Natural killer cell (primary cell): ENCODE data around the gene PRR33. TPM values are rescaled to one million over a fixed set of nuclear protein-coding genes. Genes with fewer than 3 reads are reported as not detected.
A peak's percentile ranks its signal among the peaks of the same experiment; 100 is the strongest.
"Not testable (repeated sequence)": the region's sequence is repeated elsewhere in the genome, so short reads cannot be mapped to it uniquely, and the experiment has no call there.

ENCODE experiments used
- ATAC-seq, 3 donors: fragments of 150-1000 bp in 2 of 3; fragments of 200-7000 bp in 1 of 3; cut with Tn5 transposase; 1 replicate in 1 of 3; 2 replicates in 2 of 3; pipeline ENCODE4 v1.10.0; 2021; ENCODE audit warnings: mild to moderate bottlenecking in 2 of 3, moderate library complexity in 2 of 3
- DNase-seq, 2 donors: peaks; one replicate each; pipeline versions ENCODE4 v3.0.0 to v3.0.0-alpha.2; 2013 to 2021; ENCODE audit warnings: mixed read lengths in 1 of 2
- H3K27ac ChIP-seq: one replicate; pipeline ENCODE4 v1.5.1; 2013; ENCODE audit warnings: mild to moderate bottlenecking, low read length
- H3K27me3 ChIP-seq: one replicate; pipeline ENCODE4 v1.6.1; 2013; ENCODE audit warnings: low read length; ENCODE audit not compliant: control insufficient read depth, insufficient read depth
- H3K36me3 ChIP-seq: one replicate; pipeline ENCODE4 v1.6.1; 2013; ENCODE audit warnings: low read length; ENCODE audit not compliant: control insufficient read depth, insufficient read depth
- H3K4me1 ChIP-seq: one replicate; pipeline ENCODE4 v1.6.1; 2013; ENCODE audit warnings: low read length; ENCODE audit not compliant: control insufficient read depth, insufficient read depth
- H3K4me3 ChIP-seq: one replicate; pipeline ENCODE4 v1.5.1; 2013; ENCODE audit warnings: low read length
- H3K9me3 ChIP-seq: one replicate; pipeline ENCODE4 v1.6.1; 2013; ENCODE audit warnings: low read length; ENCODE audit not compliant: control insufficient read depth, insufficient read depth
- H3K27ac Mint-ChIP-seq, 2 donors: one replicate each; pipeline ENCODE4 v1.8.0; 2022; ENCODE audit warnings: mild to moderate bottlenecking in 2 of 2, mixed read lengths in 2 of 2, moderate library complexity in 1 of 2
- H3K27me3 Mint-ChIP-seq, 2 donors: one replicate each; pipeline ENCODE4 v1.8.0; 2022; ENCODE audit warnings: low read depth in 2 of 2, mixed read lengths in 2 of 2
- H3K36me3 Mint-ChIP-seq: one replicate; pipeline ENCODE4 v1.8.0; 2022; ENCODE audit warnings: mixed read lengths
- H3K4me1 Mint-ChIP-seq, 2 donors: one replicate each; pipeline ENCODE4 v1.8.0; 2022; ENCODE audit warnings: mixed read lengths in 2 of 2
- H3K4me3 Mint-ChIP-seq: one replicate; pipeline ENCODE4 v1.8.0; 2022; ENCODE audit warnings: mild to moderate bottlenecking, moderate library complexity, mixed read lengths
- H3K9me3 Mint-ChIP-seq, 2 donors: one replicate each; pipeline ENCODE4 v1.8.0; 2022; ENCODE audit warnings: mixed read lengths in 2 of 2
- WGBS: methylation state at CpG from one replicate; pipeline ENCODE4 v1.1.7; 2013; ENCODE audit warnings: missing lambda C conversion rate; ENCODE audit not compliant: insufficient coverage; 5-methylcytosine and 5-hydroxymethylcytosine counted together
- intact Hi-C: fragments of 100-400 bp; cut with micrococcal nuclease; formaldehyde crosslinking; loops from one replicate; pipeline ENCODE4 v1.14.2; 2022
- total RNA-seq, 4 donors: library from RNA; stranded (reverse); fragments of 120-200 nt in 1 of 4; gene quantifications; one replicate each; pipeline versions ENCODE4 v1.2.3 to v1.2.4, GENCODE V29; 2013 to 2022
- TF ChIP-seq, protein P1 (sequence below): fragments of 200-600 bp; IDR thresholded peaks from one replicate; pipeline ENCODE4 v1.8.0; 2022; ENCODE audit warnings: antibody characterized with exemption

The PRR33 gene
- total RNA-seq = under 1 TPM in 2 of 3 donors, not detected in 1; 0.14 to 0.32 TPM
- 0.02 TPM for total RNA-seq (2013)

GRCh38 chr11:1891831-1892115, at the start of gene PRR33:
TSS of gene PRR33 (minus strand) at chr11:1891895. CDS start at chr11:1890584, 1,311 bp downstream.
- intact Hi-C loops = no loop called here
- H3K27ac ChIP-seq = peak within 1 kb of the TSS; percentile 59
- 50% methylated on average over 6 of the region's 7 CpGs for WGBS
- H3K9me3 ChIP-seq = no peaks in the 10 kb centered on the region
- TF ChIP-seq, protein P1, sequence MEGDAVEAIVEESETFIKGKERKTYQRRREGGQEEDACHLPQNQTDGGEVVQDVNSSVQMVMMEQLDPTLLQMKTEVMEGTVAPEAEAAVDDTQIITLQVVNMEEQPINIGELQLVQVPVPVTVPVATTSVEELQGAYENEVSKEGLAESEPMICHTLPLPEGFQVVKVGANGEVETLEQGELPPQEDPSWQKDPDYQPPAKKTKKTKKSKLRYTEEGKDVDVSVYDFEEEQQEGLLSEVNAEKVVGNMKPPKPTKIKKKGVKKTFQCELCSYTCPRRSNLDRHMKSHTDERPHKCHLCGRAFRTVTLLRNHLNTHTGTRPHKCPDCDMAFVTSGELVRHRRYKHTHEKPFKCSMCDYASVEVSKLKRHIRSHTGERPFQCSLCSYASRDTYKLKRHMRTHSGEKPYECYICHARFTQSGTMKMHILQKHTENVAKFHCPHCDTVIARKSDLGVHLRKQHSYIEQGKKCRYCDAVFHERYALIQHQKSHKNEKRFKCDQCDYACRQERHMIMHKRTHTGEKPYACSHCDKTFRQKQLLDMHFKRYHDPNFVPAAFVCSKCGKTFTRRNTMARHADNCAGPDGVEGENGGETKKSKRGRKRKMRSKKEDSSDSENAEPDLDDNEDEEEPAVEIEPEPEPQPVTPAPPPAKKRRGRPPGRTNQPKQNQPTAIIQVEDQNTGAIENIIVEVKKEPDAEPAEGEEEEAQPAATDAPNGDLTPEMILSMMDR = no peak
- peak within 1 kb of the TSS; percentile 25 for H3K4me3 ChIP-seq
- H3K4me3 Mint-ChIP-seq = peak within 1 kb of the TSS; percentile 79
- DNase-seq = peak in 1 of 2 donors; percentile 32
- H3K27me3 Mint-ChIP-seq = peaks cover under 1 to 9% of the 10 kb centered on the region in 2 donors
- H3K36me3 Mint-ChIP-seq = no peaks in the 10 kb centered on the region
- H3K4me1 Mint-ChIP-seq = peaks cover 21 to 69% of the 10 kb centered on the region in 2 donors
- peaks cover 55% of the 10 kb centered on the region for H3K4me1 ChIP-seq
- no peaks in the 10 kb centered on the region for H3K27me3 ChIP-seq
- peak within 1 kb of the TSS in 1 of 2 donors; percentile 82 for H3K27ac Mint-ChIP-seq
- H3K9me3 Mint-ChIP-seq = peaks cover 0 to 8% of the 10 kb centered on the region in 2 donors
- H3K36me3 ChIP-seq = peaks cover 13% of the 10 kb centered on the region
- ATAC-seq = peak in 1 of 3 donors; percentile 5

GRCh38 chr11:1939788-1940187, 48.1 kb upstream of the PRR33 start:
- Mint-ChIP-seq H3K27ac (peak overlapping the region in 1 of 2 donors; percentile 17), H3K4me1 (peaks cover 4 to 16% of the 10 kb centered on the region in 2 donors)
- H3K36me3 Mint-ChIP-seq, H3K4me3 ChIP-seq, H3K9me3 Mint-ChIP-seq, intact Hi-C loops, H3K27me3 Mint-ChIP-seq, H3K9me3 ChIP-seq, DNase-seq, H3K36me3 ChIP-seq, H3K27ac ChIP-seq, H3K27me3 ChIP-seq, H3K4me3 Mint-ChIP-seq, H3K4me1 ChIP-seq: not testable (repeated sequence)
- peak in 1 of 3 donors; percentile 51 for ATAC-seq
- WGBS = 87% methylated on average over 1 of the region's 1 CpG

DNA sequence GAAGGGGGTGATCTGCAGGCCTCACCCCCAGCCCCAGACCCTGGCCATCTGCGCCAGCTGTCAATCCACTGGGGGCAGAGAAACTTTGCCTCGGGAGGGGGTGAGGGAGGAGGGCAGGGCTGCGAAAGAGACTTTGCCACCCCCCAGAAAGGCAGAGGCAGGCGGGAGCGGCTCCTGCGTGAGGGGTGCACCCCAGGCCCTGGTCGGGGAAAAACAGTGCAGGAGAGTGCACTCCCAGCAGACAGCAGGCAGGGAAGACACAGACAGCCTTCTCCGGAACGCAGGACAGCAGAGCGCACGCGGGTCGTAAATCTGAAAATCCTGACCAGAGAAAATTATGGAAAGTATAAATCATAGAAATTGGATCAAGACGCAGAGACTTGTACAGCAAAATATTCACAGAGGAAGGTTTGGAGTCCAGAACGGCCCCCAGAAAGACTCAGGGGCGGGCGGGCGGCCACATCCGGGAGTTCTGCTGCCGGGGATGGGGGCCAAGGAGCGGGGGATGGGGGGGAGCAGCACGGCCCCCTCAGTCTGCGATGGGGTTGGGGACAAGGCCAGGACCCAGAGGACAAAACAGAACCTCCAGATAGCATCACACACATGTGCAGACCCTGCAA, 47.4 kb upstream of the PRR33 start:
- DNase-seq (peak in 1 of 2 donors; percentile 13), ATAC-seq (peak in 2 of 3 donors; percentile 55 to 60)
- 20% methylated on average over 23 of the region's 23 CpGs for WGBS
- H3K4me3 Mint-ChIP-seq = peak overlapping the region; percentile 52
- no peaks in the 10 kb centered on the region for H3K9me3 ChIP-seq
- no peaks in the 10 kb centered on the region for H3K36me3 ChIP-seq
- TF ChIP-seq, protein P1 = no peak
- H3K27me3 ChIP-seq = no peaks in the 10 kb centered on the region
- H3K36me3 Mint-ChIP-seq = no peaks in the 10 kb centered on the region
- H3K4me1 Mint-ChIP-seq = peaks cover 4 to 16% of the 10 kb centered on the region in 2 donors
- H3K4me3 ChIP-seq = no peak overlapping the region
- H3K27ac ChIP-seq = no peak overlapping the region
- H3K27me3 Mint-ChIP-seq = peaks cover 0 to 2% of the 10 kb centered on the region in 2 donors
- peak overlapping the region in 1 of 2 donors; percentile 17 for H3K27ac Mint-ChIP-seq
- H3K4me1 ChIP-seq = peaks cover 9% of the 10 kb centered on the region
- intact Hi-C loops = no loop called here
- no peaks in the 10 kb centered on the region for H3K9me3 Mint-ChIP-seq

DNA sequence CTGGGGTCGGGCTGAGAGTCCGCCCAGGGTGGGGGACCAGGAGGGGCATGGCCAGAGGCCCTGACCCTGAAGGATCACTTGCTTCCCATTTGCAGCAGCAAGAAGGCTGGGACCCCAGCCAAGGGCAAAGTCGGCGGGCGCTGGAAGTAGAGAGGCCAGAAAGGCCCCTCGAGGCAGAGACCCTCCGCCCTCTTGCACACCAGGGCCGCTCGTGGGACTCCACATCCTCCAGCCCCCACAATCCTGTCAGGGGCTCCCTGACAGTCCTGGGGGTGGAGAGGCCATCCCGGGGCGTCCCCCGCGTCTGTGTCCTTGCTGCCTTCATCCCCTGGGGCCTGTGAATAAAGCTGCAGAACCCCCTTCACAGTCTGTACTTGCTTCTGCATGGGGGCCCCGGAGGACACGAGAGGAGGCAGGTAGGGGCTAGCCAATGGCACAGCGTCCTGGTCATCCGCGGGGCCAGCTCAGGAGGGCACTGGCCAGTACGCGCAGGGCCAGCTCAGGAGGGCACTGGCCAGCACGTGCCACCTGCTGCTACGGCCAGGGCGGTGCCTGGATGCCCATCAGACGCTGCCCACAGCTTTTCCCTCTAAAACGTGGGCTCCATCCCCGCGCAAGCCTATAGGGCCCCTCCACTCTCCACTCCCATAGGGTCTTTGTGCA, 46.8 kb upstream of the PRR33 start:
- peak in 1 of 2 donors; percentile 12 for DNase-seq
- intact Hi-C loops = loop anchor here (1.0 kb wide), 1 partner anchor 23 kb away; no protein-coding TSS in a partner anchor
- H3K9me3 Mint-ChIP-seq = no peaks in the 10 kb centered on the region

More for the DNA sequence above, 46.8 kb upstream of the PRR33 start:
- TF ChIP-seq, protein P1 = no peak
- peaks cover 4 to 19% of the 10 kb centered on the region in 2 donors for H3K4me1 Mint-ChIP-seq
- no peak for ATAC-seq
- Histone ChIP-seq H3K36me3 (no peaks in the 10 kb centered on the region), H3K27ac (no peak overlapping the region), H3K9me3 (no peaks in the 10 kb centered on the region), H3K27me3 (no peaks in the 10 kb centered on the region), H3K4me3 (no peak overlapping the region), H3K4me1 (peaks cover 9% of the 10 kb centered on the region)
- no peaks in the 10 kb centered on the region for H3K36me3 Mint-ChIP-seq
- no peak overlapping the region for H3K4me3 Mint-ChIP-seq
- 88% methylated on average over 27 of the region's 27 CpGs for WGBS
- no peak overlapping the region for H3K27ac Mint-ChIP-seq
- peaks cover 0 to 2% of the 10 kb centered on the region in 2 donors for H3K27me3 Mint-ChIP-seq
